ENCODE results near the gene DOK4.

DNA sequence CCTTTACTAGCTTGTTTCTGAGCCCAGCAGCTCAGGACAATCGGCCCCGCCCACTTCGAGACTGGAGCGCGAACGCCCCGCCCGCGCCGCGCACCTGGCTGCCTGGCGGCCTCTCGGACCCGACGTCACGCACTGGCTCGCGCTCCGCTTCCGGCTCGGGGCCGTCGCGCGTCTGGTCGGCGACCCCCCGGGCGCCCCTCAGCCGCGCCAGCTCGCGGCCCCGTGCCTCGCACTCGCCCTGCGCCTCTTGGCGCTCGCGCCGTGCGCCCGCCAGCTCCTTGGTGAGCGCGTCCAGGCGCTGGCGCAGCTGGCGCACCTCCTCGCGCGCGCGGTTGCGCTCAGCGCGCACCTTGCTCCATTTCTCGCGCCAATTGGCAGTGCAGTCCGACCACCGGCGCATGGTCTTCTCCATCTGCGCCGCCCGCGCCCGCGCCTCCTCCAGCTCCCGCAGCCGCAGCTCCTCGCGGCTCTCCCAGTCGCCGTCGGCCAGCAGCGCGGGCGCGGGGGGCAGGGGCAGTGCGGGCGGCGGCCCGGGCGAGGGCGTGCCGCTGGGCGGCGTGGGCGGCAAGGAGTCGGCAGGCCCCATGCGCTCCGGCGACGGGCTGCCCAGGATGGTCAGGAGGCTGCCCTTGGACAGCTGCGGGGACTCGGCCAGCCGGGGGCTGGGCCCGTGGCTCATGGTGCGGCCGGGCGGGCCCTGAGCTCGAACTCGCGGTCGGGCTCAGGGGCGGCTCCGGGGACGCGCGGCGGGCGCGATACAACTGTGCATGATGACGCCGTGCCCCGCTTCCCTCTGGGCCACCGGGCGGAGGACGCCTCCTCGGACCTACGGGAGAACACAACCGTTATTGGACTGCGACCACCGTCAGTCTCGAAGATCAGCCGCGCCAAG, 42.5 kb upstream of the DOK4 start:
- TF ChIP-seq CTCF (IDR thresholded peaks at IDR 0.05): no peak
- TF ChIP-seq POLR2A (IDR thresholded peaks at IDR 0.05): no peak

All from heart left ventricle (tissue), 13 donors.